IPS-18c (cell line): ENCODE measurements around the gene SPSB3.
A peak's percentile ranks its signal among the peaks of the same experiment; 100 is the strongest.

Experiments used
- H3K4me3 ChIP-seq: 2 replicates; pipeline ENCODE4 v1.7.0; 2013; ENCODE audit warnings: low read depth, mild to moderate bottlenecking, low read length, moderate library complexity; ENCODE audit not compliant: insufficient read depth
- H3K9me3 ChIP-seq: one replicate; pipeline ENCODE4 v1.6.1; 2013; ENCODE audit warnings: mild to moderate bottlenecking, low read length, moderate library complexity; ENCODE audit not compliant: control insufficient read depth, insufficient read depth

The SPSB3 gene

DNA sequence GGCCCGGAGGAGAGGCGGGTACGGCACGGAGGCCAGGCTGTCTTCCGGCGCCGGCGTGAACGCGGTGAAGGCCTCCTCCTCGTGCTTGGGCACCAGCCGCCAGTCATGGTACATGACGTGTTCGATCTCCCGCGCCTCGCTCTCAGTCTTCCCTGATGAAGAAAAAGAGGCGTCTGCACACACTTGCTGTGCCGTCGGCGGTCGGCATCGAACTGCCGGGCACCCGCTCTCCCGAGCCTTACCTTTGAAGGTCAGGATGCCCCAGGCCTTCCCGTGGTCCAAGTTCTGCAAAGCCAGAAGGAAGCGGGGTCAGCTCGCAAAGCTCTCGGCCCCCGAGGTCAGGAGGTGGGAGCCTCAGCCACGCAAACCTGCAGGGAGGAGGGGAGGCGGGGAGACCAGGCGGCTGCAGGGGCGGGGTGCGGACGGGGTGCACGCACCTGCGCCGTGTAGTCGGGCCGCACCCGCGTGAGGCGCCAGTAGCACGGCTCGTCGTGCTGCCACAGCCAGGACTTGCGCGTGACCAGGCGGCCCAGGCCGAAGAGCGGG is 9.9 kb downstream of the SPSB3 start, which contains the start of gene EME2:
Gene EME2, plus strand, starts transcription at position 449 of the 546 bp plus-strand sequence. CDS start 418 bp downstream, outside the sequence.
- Histone ChIP-seq H3K9me3 (no peaks in the 10 kb centered on the region), H3K4me3 (peak within 1 kb of the TSS; percentile 98)

DNA sequence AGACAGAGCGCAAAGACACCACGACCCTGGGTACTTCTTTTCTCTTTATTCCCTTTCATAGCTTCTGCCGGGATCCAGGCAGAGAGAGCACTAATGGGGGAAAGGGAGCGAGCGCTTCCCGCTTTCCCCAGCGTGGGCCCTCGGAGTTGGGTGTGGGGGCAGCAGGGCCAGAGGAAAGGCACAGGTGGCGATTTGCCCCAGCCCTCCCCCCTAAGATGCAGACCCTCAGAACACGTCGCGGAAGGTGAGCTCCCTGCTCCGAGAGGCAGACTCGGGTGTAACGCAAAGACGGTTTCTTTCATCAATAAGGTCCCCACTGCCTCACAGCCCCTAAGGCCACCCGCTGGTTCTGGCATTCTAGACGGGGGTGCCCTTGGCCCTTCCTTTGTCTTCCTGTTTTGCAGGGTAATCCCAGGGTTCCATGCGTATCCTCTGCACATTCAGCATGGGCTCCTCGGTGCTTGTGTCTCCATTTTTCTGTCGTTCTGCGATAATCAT is 10.5 kb downstream of the SPSB3 start:
- Histone ChIP-seq H3K9me3 (no peaks in the 10 kb centered on the region), H3K4me3 (peak overlapping the region; percentile 98)

DNA sequence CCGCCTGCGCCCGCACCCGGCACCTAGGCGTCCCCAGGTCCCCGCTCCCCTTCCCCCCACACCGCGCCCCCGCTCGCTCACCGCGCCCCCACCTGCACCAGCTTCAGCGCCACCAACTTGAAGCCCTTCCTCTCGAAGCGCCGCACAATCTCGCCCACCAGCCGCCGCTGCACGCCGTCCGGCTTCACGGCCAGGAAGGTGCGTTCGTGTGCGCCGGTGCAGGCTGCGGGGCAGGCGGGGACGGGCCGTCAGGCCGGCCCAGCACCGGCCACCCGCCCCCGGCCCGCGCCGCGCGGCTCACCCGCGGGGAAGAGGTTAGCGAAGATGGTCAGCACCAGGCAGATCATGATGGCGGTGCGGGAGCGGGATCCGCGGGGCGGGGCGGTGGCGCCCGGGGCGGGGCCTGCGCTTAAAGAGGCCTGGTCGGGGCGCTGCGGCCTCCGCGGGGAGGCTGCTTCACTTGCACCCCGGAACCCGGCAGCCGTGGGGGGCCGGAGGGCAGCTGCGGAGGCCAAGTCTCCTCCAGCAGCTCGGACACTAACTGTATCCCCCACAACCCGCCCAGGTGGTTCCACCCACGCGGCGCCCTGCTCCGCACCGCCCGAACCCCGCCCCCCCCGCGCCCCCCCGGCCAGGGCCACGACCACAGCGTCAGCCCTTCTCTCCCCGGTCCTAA is 11.0 kb downstream of the SPSB3 start, which contains the start of gene NME3:
Gene NME3, minus strand, starts transcription at position 356 of the 676 bp plus-strand sequence. Its CDS starts 9 bp downstream, at position 347.
- peak within 1 kb of the TSS; percentile 98 for H3K4me3 ChIP-seq

DNA sequence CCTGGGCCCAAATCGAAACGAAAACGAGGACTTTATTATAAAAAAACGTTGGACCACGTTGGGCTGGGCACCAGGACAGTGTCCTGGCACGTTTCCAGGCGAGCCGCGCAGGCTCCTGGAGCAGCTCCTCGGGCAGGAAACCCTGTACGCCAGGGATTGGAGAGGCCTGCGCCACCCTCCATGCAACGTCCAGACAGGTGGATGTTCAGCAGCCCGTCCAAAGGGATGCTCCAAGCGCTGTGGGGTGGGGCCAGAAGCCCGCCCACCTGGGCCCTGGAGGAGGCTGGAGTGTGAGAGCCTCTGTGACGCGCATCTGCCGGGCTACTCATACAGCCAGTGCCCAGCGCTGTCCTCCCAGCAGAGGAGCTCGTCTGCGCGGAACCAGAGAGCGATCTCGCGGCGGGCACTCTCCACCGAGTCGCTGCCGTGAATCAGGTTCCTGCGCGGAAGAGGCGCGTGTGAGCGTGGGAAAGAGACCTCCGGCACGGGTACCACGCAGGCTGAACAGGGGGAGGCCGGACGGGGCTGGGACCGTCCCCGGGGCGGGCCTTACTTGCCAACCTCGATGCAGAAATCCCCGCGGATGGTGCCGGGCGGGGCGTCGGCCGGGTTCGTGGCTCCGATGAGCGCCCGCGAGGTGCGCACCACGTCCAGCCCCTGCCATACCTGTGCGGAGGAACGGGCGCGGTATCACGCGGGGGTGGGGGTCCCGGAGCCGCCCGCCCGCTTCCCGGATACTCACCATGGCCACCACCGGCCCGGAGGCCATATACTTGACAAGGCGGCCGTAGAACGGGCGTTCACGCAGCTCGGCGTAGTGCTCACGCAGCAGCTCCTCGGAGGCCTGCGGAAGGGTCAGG is 11.8 kb downstream of the SPSB3 start:
- H3K4me3 ChIP-seq, result peak overlapping the region; percentile 98
- no peaks in the 10 kb centered on the region for H3K9me3 ChIP-seq

More for the DNA sequence above, 11.0 kb downstream of the SPSB3 start, which contains the start of gene NME3:
- no peaks in the 10 kb centered on the region for H3K9me3 ChIP-seq

DNA sequence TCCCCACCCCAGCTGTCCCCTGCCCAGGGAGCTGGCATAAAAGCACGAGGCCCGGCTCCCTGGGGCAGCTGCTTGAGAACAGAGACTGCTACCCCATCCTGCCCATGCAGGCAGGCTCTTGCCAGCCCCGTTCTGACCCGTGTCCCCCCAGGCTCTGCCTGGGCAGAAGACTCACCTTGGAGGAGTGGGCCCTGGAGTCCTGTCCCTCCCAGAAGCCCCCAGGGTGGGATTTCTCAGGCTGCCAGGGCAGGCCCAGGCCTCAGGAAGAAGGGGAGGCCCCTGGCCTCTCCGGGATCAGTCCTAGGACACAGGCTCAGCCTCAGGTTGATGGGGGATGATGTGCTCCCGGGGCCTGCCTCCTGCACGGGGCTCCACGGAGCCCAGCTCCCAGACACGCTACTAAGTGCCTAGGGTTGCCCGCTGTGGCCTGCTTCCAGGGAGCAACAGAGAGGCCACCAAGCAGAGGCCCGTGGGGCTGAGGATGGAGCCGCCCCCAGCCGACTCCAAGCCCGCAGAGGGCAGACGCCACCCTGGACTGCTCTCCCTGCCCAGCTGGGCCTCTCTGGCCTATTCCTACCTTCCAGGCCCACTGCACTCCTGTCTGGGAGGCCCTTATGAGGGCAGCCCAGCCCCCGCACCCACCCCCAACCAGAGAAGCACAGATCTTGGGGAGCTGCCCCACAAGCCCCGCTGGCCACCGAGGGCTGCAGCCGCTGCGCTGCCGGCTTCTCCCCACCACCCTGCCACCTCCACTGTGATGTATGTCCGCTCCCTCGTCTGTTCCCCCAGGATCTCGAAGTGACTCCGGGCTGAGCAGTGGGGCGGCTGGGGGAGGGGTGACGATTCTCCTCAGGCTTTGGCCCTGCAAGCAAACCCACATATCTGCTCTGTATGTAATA is 12.7 kb downstream of the SPSB3 start:
- Histone ChIP-seq H3K9me3 (no peaks in the 10 kb centered on the region), H3K4me3 (peak overlapping the region; percentile 98)

DNA sequence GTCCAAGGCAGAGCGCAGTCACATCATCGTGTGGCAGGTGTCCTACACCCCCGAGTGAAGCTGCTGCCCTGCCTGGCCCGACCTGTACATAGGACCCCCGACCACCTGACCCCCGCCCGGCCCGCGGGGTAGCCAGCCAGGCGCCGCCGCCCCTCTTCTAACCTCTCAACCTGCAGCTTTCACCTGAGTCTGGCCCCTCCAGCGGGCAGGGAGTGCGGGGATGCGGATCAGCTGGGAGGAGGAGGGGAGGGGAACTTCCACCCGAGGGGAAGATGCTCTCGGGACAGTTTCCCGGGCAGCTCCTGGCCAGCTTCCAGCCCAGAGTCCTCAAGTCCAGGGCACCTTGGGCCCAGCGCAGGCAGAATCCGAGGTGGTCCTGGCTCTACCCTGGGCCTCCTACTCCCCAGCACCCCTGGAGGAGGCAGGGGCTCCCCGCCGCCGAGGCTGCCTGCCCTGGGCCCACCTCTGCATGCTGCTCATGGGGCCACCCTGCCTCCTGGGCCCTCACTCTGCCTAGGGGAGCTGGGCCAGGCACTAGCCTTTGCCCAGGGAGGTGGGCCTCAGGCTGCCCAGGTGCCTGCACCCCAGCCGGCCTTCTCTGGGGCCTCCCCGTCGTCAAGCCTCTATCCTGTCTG is 13.5 kb downstream of the SPSB3 start:
- Histone ChIP-seq H3K4me3 (no peak overlapping the region), H3K9me3 (peaks cover 2% of the 10 kb centered on the region)

DNA sequence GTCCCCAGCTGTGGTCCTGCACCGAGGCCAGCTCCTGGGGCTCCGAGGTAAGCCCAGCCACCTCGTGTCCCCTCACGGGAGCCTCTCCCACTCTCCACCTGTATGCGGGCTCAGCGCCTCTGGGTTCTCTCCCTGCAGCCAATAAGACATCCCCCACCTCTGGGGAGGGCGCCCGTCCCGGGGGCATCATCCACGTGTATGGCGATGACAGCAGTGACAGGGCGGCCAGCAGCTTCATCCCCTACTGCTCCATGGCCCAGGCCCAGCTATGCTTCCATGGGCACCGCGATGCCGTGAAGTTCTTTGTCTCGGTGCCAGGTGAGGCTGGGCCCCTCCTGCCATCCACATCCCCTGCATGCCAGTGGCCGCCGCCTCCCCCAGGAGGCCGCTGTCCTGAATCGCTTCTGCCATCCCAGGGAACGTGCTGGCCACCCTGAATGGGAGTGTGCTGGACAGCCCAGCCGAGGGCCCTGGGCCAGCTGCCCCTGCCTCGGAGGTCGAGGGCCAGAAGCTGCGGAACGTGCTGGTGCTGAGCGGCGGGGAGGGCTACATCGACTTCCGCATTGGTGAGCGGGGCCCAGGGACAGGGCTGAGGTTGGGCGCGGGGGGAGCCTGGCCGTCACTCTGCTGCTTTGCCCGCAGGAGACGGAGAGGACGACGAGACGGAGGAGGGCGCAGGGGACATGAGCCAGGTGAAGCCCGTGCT is 14.2 kb downstream of the SPSB3 start:
- peaks cover 2% of the 10 kb centered on the region for H3K9me3 ChIP-seq
- H3K4me3 ChIP-seq, result no peak overlapping the region

DNA sequence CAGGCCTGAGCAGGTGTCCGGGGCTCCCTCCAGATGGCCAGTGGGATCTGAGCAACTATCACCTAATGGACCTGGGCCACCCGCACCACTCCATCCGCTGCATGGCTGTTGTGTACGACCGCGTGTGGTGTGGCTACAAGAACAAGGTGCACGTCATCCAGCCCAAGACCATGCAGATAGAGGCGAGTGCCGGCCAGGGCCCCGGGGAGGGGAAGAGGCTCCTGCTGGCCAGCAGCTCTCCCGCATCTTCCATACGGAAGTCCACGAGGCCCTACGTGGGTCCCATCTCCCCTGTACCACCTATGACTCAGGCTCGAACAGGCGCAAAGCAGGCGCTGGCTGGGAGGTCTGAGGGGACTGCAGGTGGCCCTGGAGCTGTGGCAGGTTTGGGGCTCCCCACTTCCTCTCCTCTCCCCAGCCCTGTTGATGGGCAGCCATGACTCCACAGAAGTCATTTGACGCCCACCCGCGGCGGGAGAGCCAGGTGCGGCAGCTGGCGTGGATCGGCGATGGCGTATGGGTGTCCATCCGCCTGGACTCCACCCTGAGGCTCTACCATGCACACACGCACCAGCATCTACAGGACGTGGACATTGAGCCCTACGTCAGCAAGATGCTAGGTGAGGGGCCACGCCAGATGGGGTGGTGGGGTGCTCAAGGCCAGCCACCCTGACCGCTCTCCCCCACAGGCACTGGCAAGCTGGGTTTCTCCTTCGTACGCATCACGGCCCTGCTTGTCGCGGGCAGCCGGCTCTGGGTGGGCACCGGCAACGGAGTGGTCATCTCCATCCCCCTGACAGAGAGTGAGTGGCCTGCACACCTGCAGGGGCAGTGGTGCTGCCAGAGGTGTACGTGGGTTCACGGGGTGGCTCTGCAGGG is 15.0 kb downstream of the SPSB3 start:
- H3K4me3 ChIP-seq, result no peak overlapping the region
- peaks cover 2% of the 10 kb centered on the region for H3K9me3 ChIP-seq

DNA sequence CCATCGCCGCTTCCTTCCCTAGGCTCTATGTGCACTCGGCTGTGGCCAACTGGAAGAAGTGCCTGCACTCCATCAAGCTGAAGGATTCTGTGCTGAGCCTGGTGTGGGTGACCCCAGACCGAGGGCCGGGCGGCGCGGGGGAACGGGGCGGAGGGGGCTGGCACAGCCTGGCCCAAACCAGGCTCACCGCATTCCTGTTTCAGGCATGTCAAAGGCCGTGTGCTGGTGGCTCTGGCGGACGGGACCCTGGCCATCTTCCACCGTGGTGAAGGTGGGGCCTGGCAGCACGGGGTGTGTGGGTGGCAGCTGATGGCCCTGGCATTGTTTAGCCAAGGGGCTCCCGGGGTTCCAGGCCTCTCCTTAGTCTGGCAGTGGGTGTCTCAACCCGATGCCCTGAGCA is 15.7 kb downstream of the SPSB3 start:
- H3K4me3 ChIP-seq, result no peak overlapping the region
- H3K9me3 ChIP-seq, result peaks cover 2% of the 10 kb centered on the region

DNA sequence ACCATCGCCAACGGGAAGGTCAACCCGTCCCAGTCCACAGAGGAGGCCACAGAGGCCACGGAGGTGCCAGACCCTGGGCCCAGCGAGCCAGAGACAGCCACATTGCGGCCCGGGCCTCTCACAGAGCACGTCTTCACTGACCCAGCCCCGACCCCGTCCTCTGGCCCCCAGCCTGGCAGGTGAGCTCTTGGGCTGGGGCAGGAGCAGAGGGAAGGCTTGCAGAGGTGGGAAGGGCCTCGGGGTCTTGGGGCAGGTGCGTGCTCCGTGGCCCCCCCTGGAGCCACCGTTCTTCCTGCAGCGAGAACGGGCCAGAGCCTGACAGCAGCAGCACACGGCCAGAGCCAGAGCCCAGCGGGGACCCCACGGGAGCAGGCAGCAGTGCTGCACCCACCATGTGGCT is 16.1 kb downstream of the SPSB3 start:
- no peak overlapping the region for H3K4me3 ChIP-seq
- peaks cover 2% of the 10 kb centered on the region for H3K9me3 ChIP-seq

DNA sequence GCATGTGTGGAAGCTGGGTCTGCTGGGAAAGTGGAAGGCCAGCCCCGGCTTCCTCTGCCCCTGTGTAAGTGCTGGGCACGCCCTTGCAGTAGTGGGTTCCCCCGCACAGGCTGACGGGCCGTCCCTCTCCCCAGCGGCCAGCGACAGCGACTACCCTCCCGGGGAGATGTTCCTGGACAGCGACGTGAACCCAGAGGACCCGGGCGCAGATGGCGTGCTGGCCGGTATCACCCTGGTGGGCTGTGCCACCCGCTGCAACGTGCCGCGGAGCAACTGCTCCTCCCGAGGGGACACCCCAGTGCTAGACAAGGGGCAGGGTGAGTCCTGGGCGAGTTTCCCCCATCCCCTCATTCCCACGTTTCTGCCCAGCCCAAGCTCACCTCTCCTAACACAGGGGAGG is 16.5 kb downstream of the SPSB3 start:
- Histone ChIP-seq H3K4me3 (no peak overlapping the region), H3K9me3 (peaks cover 2% of the 10 kb centered on the region)

DNA sequence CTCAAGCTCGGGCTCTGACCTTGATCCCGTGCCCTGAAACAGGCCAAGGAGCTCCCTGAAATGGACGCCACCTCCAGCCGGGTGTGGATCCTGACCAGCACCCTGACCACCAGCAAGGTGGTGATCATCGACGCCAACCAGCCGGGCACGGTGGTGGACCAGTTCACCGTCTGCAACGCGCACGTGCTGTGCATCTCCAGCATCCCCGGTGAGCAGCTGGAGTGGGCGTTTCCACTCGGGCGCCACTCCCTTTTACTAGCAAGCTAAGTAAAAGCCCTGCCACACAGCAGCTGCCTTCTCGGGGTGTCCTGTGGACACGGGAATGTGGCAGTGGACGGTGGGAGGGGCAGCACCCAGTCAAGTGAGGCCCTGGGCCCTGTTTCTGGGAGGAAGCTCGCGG is 17.4 kb downstream of the SPSB3 start:
- no peak overlapping the region for H3K4me3 ChIP-seq
- H3K9me3 ChIP-seq, result peaks cover 2% of the 10 kb centered on the region

DNA sequence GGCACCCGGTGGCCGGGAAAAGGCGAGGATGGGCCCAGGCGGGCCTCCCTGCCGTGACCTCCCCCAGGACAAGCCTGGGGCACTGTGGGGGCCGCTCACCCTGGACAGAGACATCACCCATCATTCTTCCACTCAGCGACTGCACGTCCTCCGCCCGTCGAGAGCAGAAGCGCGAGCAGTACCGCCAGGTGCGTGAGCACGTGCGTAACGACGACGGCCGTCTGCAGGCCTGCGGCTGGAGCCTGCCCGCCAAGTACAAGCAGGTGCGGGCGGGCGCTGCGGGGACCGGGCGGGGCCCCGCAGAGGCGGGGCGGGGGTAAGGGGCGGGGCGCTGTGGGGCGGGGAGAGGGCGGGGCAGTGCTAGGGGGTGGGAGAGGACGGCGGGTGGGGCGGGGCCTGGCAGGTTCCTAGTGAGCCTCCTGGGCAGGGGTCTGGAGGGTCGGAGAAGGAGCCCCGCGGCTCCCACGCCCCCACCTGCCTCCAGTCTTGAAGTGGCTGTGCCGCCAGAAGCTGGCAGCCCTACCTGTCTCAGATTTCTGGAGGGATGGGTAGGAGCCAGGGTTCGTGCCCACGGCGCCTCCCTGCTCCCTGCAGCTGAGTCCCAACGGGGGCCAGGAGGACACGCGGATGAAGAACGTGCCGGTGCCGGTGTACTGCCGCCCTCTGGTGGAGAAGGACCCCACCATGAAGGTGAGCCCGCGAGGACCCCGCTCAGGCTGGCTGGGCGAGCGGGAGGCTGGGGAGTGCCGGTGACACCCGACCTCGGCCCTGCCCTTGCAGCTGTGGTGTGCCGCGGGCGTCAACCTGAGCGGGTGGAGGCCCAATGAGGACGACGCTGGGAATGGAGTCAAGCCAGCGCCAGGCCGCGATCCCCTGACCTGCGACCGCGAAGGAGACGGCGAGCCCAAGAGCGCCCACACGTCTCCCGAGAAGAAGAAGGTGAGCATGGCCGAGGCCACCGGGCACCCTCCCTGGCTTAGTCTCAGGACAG is 18.6 kb downstream of the SPSB3 start:
- 0 out of 2 replicates have a peak overlapping the region, but pooled peaks have one; percentile 28 for H3K4me3 ChIP-seq

DNA sequence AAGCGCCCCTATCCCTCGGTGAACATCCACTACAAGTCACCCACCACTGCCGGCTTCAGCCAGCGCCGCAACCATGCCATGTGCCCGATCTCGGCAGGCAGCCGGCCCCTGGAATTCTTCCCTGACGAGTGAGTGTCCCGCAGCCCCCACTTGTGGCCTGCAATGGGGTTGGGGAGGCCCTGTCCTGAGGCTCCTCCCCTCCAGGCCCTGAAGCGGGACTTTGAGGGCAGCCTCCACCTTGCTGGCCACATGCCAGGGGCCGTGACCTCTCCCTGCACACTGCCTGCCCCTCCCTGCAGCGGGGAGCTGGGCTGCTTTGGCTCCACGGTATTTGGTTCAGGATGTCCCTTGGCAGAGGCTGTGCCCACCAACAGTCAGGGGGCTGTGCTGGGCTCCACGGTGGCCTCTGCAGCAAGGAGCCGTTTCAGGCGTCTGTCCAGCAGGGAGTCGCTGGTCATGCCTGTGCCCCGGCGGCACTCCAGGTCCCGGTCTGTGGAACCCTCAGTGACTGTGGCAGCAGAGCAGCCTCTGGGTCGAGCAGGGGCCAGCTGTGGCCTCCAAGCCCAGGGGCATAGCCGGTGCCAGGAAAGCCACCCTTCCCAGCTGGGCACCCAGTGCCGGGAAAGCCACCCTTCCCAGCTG is 19.4 kb downstream of the SPSB3 start:
- H3K9me3 ChIP-seq, result peaks cover 2% of the 10 kb centered on the region
- H3K4me3 ChIP-seq, result no peak overlapping the region

More for the DNA sequence above, 18.6 kb downstream of the SPSB3 start:
- H3K9me3 ChIP-seq, result peaks cover 2% of the 10 kb centered on the region
